SU-DHL-6 (cell line): Measurements from ENCODE around the gene HINFP.

Experiments used
- EZH2phosphoT487 ChIP-seq: fragments of 200-600 bp; sonication (generic), shearing (Covaris generic); conservative IDR thresholded peaks from 2 replicates; pipeline ENCODE4 v1.6.1; 2018; ENCODE audit warnings: mild to moderate bottlenecking, antibody characterized with exemption, low read length, moderate library complexity, mixed read lengths
- TF ChIP-seq, protein P1 (sequence below): fragments of 200-600 bp; sonication (generic); IDR thresholded peaks from one replicate; pipeline ENCODE4 v1.5.1; 2017; ENCODE audit warnings: antibody characterized with exemption, mild to moderate bottlenecking, low read length, moderate library complexity; ENCODE audit not compliant: insufficient read depth, poor library complexity, severe bottlenecking

- TF ChIP-seq, protein P1, sequence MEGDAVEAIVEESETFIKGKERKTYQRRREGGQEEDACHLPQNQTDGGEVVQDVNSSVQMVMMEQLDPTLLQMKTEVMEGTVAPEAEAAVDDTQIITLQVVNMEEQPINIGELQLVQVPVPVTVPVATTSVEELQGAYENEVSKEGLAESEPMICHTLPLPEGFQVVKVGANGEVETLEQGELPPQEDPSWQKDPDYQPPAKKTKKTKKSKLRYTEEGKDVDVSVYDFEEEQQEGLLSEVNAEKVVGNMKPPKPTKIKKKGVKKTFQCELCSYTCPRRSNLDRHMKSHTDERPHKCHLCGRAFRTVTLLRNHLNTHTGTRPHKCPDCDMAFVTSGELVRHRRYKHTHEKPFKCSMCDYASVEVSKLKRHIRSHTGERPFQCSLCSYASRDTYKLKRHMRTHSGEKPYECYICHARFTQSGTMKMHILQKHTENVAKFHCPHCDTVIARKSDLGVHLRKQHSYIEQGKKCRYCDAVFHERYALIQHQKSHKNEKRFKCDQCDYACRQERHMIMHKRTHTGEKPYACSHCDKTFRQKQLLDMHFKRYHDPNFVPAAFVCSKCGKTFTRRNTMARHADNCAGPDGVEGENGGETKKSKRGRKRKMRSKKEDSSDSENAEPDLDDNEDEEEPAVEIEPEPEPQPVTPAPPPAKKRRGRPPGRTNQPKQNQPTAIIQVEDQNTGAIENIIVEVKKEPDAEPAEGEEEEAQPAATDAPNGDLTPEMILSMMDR: no peak
- TF ChIP-seq EZH2phosphoT487: no peak
Observed at GRCh38 chr11:119173453-119173852, 52.1 kb downstream of the HINFP start.
